Karpas-422 (cell line): ENCODE data around the gene RAD51B. TPM values are rescaled to one million over a fixed set of nuclear protein-coding genes. Genes with fewer than 3 reads are reported as not detected.

Source experiments
- DNase-seq: peaks from one replicate; pipeline ENCODE4 v3.0.0-alpha.2; 2015
- H2AFZ ChIP-seq: fragments of 200-600 bp; sonication (generic); 2 replicates; pipeline ENCODE4 v1.6.1; 2014; ENCODE audit warnings: antibody characterized with exemption, low read length, mixed read lengths
- H3K27ac ChIP-seq: fragments of 200-600 bp; sonication (generic); 2 replicates; pipeline ENCODE4 v1.5.1; 2014; ENCODE audit warnings: mild to moderate bottlenecking, low read length, moderate library complexity
- H3K27me3 ChIP-seq: fragments of 200-600 bp; sonication (generic); 2 replicates; pipeline ENCODE4 v1.6.1; 2014; ENCODE audit warnings: low read length, mixed read lengths
- H3K36me3 ChIP-seq: fragments of 200-600 bp; sonication (generic); 2 replicates; pipeline ENCODE4 v1.6.1; 2014; ENCODE audit warnings: low read length, mixed read lengths; ENCODE audit not compliant: insufficient read depth
- H3K4me1 ChIP-seq: fragments of 200-600 bp; sonication (generic); 2 replicates; pipeline ENCODE4 v1.6.1; 2014; ENCODE audit warnings: mild to moderate bottlenecking, low read length, mixed read lengths
- H3K4me2 ChIP-seq: fragments of 200-600 bp; sonication (generic); 2 replicates; pipeline ENCODE4 v1.6.1; 2014; ENCODE audit warnings: low read length, low read depth, mild to moderate bottlenecking; ENCODE audit not compliant: poor library complexity, severe bottlenecking
- H3K4me3 ChIP-seq: fragments of 200-600 bp; sonication (generic); 2 replicates; pipeline ENCODE4 v1.5.1; 2014; ENCODE audit warnings: mild to moderate bottlenecking, antibody characterized with exemption, low read length, mixed read lengths
- H3K79me2 ChIP-seq: fragments of 200-600 bp; sonication (generic); 2 replicates; pipeline ENCODE4 v1.6.1; 2014; ENCODE audit warnings: mild to moderate bottlenecking, low read length, mixed read lengths
- H3K9ac ChIP-seq: fragments of 200-600 bp; sonication (generic); 2 replicates; pipeline ENCODE4 v1.6.0; 2014; ENCODE audit warnings: low read length
- H3K9me2 ChIP-seq: fragments of 200-600 bp; sonication (generic), shearing (Covaris generic); replicated peaks from 2 replicates; pipeline ENCODE4 v1.6.0; 2014; ENCODE audit warnings: mild to moderate bottlenecking, low read length, moderate library complexity; ENCODE audit not compliant: insufficient read depth
- H3K9me3 ChIP-seq: fragments of 300-700, 200-600 bp; sonication (generic); 2 replicates; pipeline ENCODE4 v1.6.1; 2014; ENCODE audit warnings: low read length, mixed read lengths
- H4K20me1 ChIP-seq: fragments of 200-600 bp; sonication (generic); 2 replicates; pipeline ENCODE4 v1.6.1; 2014; ENCODE audit warnings: mild to moderate bottlenecking, antibody characterized with exemption, low read length, low read depth; ENCODE audit not compliant: insufficient read depth
- total RNA-seq: library from RNA; depleted of rRNA; stranded (reverse); fragments of >200 nt; shearing (Covaris generic); gene quantifications from 2 replicates; pipeline ENCODE4 v1.2.3, GENCODE V29; 2014; ENCODE audit warnings: low replicate concordance

RAD51B gene
- total RNA-seq, 1 experiment from 2014 or later: 107 TPM

DNA sequence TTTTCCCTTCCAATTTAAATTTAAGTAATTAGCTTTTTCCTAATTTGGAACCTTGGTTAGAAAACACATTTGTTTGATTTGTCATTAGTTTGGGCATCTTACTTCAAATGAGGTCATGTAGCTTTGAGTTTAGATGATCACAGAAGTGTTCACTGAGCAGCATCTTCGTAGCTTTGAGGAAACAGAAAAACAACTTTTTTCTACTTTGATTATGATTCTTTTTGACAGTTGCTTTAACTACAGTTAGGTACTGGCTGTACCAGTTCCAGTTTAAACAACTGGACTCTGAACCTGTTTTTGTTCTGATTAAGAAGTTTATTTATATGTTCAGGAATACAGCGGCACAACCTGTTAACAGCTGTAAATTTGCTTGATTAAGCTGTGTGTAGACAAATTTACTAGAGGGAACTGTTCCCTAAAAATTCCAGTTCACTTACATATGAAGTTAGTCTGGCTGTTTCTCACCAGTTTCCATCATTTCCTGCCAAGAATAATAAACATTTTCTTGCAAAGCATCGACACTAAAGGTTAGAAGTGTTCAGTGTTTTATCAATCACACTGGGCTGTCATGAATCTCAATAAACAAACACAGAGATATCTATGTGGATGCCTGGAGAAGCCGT lies 191.9 kb downstream of the RAD51B start:
- Histone ChIP-seq H3K9ac (no peak overlapping the region), H3K9me2 (no peaks in the 10 kb centered on the region), H3K4me3 (no peak overlapping the region), H3K4me2 (no peak overlapping the region), H2AFZ (no peak overlapping the region), H3K79me2 (no peaks in the 10 kb centered on the region), H3K36me3 (no peaks in the 10 kb centered on the region), H3K27me3 (no peaks in the 10 kb centered on the region; the same call in 1 of the 2 replicates), H4K20me1 (peaks cover 46% of the 10 kb centered on the region), H3K27ac (no peak overlapping the region), H3K4me1 (no peaks in the 10 kb centered on the region), H3K9me3 (no peaks in the 10 kb centered on the region)
- no peak for DNase-seq

DNA sequence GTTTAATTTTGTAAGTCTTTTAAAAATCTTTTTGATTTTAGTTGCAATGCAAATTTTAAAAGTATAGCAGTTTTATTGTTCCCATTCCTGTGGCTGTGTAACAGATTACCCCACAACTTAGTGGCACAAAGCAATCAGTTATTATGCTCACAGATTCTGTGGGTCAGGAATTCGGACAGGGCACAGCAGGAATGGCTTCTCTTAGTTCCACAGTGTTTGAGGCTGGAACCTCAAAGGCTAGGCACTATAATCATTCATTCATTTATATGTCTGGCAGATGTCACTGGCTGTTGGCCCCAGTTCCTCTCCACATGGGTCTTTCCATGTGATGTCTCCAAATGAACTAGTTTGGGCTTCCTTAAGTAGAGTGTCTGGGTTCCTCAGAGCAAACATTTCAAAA lies 193.3 kb downstream of the RAD51B start:
- Histone ChIP-seq H3K9me3 (no peaks in the 10 kb centered on the region), H3K4me1 (no peaks in the 10 kb centered on the region), H3K9me2 (no peaks in the 10 kb centered on the region), H3K27ac (no peak overlapping the region), H3K4me3 (no peak overlapping the region), H3K9ac (no peak overlapping the region), H3K27me3 (no peaks in the 10 kb centered on the region; the same call in 1 of the 2 replicates), H3K79me2 (no peaks in the 10 kb centered on the region), H3K36me3 (no peaks in the 10 kb centered on the region), H2AFZ (no peak overlapping the region), H4K20me1 (peaks cover 35% of the 10 kb centered on the region), H3K4me2 (no peak overlapping the region)
- no peak for DNase-seq

- Histone ChIP-seq H3K4me2 (no peak overlapping the region), H3K27me3 (no peaks in the 10 kb centered on the region; the same call in 1 of the 2 replicates), H3K79me2 (no peaks in the 10 kb centered on the region), H3K4me3 (no peak overlapping the region), H3K4me1 (no peaks in the 10 kb centered on the region), H4K20me1 (peaks cover 36% of the 10 kb centered on the region), H3K36me3 (no peaks in the 10 kb centered on the region), H3K27ac (no peak overlapping the region), H2AFZ (no peak overlapping the region), H3K9me2 (no peaks in the 10 kb centered on the region), H3K9ac (no peak overlapping the region), H3K9me3 (no peaks in the 10 kb centered on the region)
- no peak for DNase-seq
Observed at GRCh38 chr14:68013326-68013725, 193.7 kb downstream of the RAD51B start.

DNA sequence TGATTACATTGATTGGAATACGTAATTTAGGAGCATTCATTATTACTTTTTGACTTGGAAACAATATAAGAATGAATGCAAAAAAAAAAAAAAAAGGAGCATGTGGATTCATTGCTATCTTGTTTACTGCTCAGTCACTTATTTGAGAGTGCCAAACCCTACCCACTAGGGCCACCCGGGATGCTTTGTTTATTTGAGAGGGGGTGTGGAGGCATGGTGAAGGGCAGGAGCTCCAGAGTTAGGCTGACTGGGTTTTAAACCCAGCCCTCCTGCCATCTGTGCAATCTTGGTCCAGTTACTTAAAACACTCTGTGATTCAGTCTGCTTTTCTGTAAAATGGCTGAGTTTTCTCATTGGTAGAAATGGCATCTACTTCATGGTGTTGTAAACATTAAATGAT lies 195.2 kb downstream of the RAD51B start:
- Histone ChIP-seq H3K9me3 (no peaks in the 10 kb centered on the region), H3K27ac (no peak overlapping the region), H3K9ac (no peak overlapping the region)

DNA sequence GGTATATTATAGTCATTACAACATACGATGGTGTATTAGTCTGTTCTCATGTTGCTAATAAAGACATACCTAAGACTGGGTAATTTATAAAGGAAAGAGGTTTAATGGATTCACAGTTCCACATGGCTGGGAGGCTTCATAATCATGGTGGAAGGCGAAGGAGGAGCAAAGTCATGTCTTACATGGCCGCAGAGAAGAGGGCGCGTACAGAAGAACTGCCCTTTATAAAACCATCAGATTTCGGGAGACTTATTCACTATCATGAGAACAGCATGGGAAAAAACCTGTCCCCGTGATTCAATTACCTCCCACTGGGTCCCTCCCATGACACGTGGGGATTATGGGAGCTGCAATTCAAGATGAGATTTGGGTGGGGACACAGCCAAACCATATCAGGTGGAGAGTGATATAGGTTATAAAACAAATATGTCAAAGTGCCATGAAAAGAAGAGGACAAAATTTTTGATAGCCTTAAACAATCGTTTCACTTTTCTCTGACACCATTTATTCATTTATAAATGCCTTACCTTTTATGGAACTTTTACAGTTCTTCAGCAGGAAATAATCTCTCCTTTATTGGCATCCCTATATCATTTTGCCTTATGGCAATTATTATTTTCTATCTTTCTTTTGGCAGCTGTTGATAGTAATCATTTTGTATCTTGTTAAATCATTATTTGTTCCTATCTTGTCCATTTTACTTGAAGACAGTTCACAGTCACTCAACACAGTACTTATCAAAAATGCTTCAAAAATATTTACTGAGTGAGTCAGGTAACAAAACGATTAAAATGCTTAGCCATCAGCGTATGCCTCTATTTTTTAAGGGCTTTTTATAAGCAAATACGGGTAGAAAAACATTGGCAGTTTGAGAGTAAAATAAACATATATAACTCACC lies 196.0 kb downstream of the RAD51B start:
- DNase-seq: no peak
- Histone ChIP-seq H3K4me2 (no peak overlapping the region), H3K4me3 (no peak overlapping the region), H3K27ac (no peak overlapping the region), H2AFZ (no peak overlapping the region), H3K79me2 (no peaks in the 10 kb centered on the region), H3K27me3 (no peaks in the 10 kb centered on the region), H3K9ac (no peak overlapping the region), H4K20me1 (peaks cover 34% of the 10 kb centered on the region), H3K4me1 (no peaks in the 10 kb centered on the region), H3K9me3 (no peaks in the 10 kb centered on the region), H3K9me2 (no peaks in the 10 kb centered on the region), H3K36me3 (no peaks in the 10 kb centered on the region)

More for the DNA sequence above, 195.2 kb downstream of the RAD51B start:
- no peak overlapping the region for H2AFZ ChIP-seq
- H3K9me2 ChIP-seq: no peaks in the 10 kb centered on the region
- no peak overlapping the region for H3K4me2 ChIP-seq
- no peaks in the 10 kb centered on the region for H3K79me2 ChIP-seq
- H3K4me3 ChIP-seq: no peak overlapping the region
- H3K4me1 ChIP-seq: no peaks in the 10 kb centered on the region
- no peaks in the 10 kb centered on the region for H3K27me3 ChIP-seq
- DNase-seq: no peak
- peaks cover 34% of the 10 kb centered on the region for H4K20me1 ChIP-seq
- H3K36me3 ChIP-seq: no peaks in the 10 kb centered on the region

DNA sequence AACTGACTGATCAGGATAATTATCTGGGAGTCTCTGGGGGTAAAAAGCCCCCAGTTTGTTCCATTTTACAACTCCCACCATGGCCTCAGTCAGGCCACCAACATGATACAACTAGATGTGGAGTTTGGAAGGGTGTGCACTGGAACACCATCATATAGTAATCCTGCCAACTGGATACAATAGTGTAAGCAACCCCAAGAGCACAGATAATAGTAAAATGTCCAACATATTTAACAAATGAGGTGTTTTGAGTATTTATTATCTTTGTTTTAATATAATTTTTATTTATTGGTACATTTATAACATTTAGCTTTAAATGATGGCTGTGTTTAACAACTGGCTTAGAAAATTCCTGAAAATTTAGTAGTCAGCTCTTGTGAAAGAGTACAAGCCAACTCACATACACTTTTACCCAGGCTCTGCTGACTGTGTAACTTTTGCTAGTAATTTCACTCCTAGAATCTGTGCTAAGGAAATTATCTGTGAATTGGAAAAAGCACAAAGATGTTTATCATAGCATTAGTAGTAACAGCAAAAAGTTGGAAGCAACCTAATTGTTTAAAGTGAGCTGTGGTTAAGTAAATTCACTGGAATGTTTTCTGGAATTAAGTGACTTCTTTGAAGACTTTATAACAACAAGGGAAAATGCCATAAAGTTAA lies 196.8 kb downstream of the RAD51B start:
- peaks cover 36% of the 10 kb centered on the region for H4K20me1 ChIP-seq
- DNase-seq: no peak
- no peak overlapping the region for H3K9ac ChIP-seq
- no peak overlapping the region for H2AFZ ChIP-seq
- H3K4me3 ChIP-seq: no peak overlapping the region
- H3K27me3 ChIP-seq: no peaks in the 10 kb centered on the region
- no peaks in the 10 kb centered on the region for H3K9me3 ChIP-seq
- H3K27ac ChIP-seq: no peak overlapping the region
- no peaks in the 10 kb centered on the region for H3K36me3 ChIP-seq
- no peaks in the 10 kb centered on the region for H3K4me1 ChIP-seq
- no peaks in the 10 kb centered on the region for H3K79me2 ChIP-seq
- no peak overlapping the region for H3K4me2 ChIP-seq
- H3K9me2 ChIP-seq: no peaks in the 10 kb centered on the region

DNA sequence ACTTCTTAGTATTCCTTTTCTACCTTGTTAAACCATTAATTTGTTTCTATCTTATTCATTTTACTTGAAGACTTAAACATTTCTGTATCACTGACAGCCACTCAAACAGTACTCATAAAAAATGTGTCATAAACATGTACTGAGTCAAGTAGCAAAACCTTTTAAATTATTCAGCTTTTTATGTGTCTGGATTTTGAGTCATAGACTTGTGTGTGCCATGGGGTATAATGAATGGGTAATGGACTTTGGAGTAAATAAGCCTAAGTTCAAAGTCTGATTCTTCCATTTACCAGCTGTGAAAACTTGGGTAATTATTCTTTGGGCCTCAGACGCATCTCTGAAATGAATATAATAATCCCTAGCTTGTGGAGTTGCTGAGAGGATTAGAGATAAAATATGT lies 199.0 kb downstream of the RAD51B start:
- no peak overlapping the region for H3K4me2 ChIP-seq
- H3K79me2 ChIP-seq: no peaks in the 10 kb centered on the region
- H3K4me3 ChIP-seq: no peak overlapping the region

GRCh38 chr14:68020493-68020892 lies 200.9 kb downstream of the RAD51B start:
- H2AFZ ChIP-seq: no peak overlapping the region
- no peak overlapping the region for H3K4me3 ChIP-seq
- no peaks in the 10 kb centered on the region for H3K9me3 ChIP-seq
- H3K27ac ChIP-seq: no peak overlapping the region
- no peak overlapping the region for H3K9ac ChIP-seq
- no peaks in the 10 kb centered on the region for H3K79me2 ChIP-seq
- H3K4me2 ChIP-seq: no peak overlapping the region
- H3K4me1 ChIP-seq: no peaks in the 10 kb centered on the region
- H3K9me2 ChIP-seq: no peaks in the 10 kb centered on the region
- H3K27me3 ChIP-seq: no peaks in the 10 kb centered on the region
- no peak for DNase-seq
- no peaks in the 10 kb centered on the region for H3K36me3 ChIP-seq
- peaks cover 40% of the 10 kb centered on the region; the same call in 1 of the 2 replicates for H4K20me1 ChIP-seq

More for the DNA sequence above, 199.0 kb downstream of the RAD51B start:
- no peak for DNase-seq
- H3K9ac ChIP-seq: no peak overlapping the region
- no peaks in the 10 kb centered on the region for H3K36me3 ChIP-seq
- H3K9me3 ChIP-seq: no peaks in the 10 kb centered on the region
- no peak overlapping the region for H2AFZ ChIP-seq
- no peak overlapping the region for H3K27ac ChIP-seq
- H3K27me3 ChIP-seq: no peaks in the 10 kb centered on the region
- H4K20me1 ChIP-seq: peaks cover 29% of the 10 kb centered on the region; the same call in 1 of the 2 replicates
- no peaks in the 10 kb centered on the region for H3K9me2 ChIP-seq
- no peaks in the 10 kb centered on the region for H3K4me1 ChIP-seq
